ENCODE data around the gene CATSPER1.
"Not testable (repeated sequence)": the region's sequence is repeated elsewhere in the genome, so short reads cannot be mapped to it uniquely, and the experiment has no call there.

The CATSPER1 gene

DNA sequence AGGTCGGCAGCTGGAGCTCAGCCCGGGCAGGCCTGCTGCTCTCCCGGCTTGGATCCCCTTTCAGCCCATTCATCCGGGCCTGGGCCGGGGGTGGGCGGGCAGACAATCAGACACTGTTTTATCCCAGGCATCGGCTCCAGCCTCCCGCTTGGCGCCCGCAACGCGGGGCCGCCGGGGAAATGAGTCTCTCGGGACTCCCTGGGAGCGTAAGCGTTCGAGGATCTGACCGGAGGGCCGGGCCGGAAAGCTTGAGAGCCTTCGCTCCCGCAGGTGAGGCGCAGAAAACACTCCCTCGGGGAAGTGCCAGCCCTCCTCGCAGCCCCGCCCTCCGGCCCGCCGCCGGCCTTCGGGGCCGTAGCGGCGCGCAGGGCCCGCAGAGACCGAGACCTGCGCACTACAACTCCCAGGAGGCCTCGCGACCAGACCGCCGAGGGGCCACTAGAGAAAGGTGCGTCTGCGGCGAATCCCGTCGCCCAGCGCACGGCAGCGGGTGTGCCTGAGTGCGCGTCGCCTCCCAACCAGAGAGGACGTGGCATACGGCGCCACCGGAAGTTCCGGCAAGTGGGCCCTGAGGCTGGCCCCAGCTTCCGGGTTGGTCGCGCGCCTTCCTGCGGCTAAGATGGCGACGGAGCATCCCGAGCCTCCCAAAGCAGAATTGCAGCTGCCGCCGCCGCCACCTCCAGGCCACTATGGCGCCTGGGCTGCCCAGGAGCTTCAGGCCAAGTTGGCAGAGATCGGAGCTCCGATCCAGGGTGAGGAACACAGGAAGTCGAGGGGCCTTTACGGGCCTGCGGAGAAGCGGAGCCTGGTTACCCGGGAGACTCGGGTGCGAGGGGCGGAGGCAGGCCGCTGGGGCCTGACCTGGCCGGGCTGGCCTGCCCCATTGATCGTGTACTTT lies 25.7 kb upstream of the CATSPER1 start, which contains the start of gene SF3B2:
Gene SF3B2, plus strand, starts transcription at position 599 of the 898 bp plus-strand sequence. Its CDS starts 21 bp downstream, at position 620.
- peak; percentile 93 for DNase-seq (ENCODE audit: low read depth)

DNA sequence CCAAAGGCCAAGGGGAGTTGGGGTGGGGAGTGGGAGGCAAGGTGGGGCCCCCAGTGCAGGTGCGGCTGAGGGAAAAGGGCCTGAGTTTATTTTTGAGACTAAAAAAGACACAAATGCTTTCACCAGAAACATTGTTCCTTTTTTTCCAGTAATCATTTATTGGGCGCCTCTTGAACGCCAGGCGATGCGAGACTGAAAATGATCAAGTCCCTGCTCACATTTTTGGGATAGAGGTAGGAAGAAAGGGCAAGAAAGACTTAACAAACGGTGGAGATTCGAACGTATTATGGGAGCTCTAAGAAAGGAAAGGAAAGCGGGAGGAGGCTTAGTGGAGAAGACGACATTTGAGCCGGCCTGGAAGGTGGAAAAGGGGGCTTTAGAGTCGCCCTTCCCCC lies 25.1 kb upstream of the CATSPER1 start:
- no peak for DNase-seq (ENCODE audit: low read depth)

DNA sequence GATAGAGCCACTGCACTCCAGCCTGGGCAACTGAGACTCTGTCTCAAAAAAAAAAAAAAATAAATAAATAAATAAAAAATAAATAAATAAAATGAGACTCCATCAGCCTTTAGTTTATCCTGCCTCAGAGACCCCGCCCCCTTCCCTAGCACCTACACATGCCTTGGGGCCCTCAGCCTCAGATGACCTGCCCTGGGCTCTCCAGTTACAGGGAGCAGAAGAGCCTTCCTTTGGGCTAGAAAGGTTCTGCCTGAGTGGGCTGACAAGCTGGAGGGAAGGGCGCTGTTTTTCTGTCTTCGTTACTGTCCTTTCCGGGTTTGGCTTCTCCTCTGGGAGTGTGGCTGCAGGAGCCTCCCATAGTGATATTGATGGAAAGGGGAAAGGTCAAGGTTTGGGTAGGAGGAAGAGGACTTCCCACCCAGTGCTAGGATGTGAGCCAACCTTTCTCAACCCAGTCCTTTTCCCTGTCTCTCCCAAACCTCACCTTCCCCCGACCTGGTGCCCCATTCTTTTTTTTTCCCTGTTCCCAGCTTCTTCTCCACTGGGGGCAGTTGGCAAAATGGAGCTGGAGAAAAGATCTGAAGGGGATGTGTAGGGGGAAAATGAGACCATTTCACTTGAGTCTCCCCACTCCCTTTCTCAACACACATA lies 24.4 kb upstream of the CATSPER1 start:
- DNase-seq (ENCODE audit: low read depth), result no peak

DNA sequence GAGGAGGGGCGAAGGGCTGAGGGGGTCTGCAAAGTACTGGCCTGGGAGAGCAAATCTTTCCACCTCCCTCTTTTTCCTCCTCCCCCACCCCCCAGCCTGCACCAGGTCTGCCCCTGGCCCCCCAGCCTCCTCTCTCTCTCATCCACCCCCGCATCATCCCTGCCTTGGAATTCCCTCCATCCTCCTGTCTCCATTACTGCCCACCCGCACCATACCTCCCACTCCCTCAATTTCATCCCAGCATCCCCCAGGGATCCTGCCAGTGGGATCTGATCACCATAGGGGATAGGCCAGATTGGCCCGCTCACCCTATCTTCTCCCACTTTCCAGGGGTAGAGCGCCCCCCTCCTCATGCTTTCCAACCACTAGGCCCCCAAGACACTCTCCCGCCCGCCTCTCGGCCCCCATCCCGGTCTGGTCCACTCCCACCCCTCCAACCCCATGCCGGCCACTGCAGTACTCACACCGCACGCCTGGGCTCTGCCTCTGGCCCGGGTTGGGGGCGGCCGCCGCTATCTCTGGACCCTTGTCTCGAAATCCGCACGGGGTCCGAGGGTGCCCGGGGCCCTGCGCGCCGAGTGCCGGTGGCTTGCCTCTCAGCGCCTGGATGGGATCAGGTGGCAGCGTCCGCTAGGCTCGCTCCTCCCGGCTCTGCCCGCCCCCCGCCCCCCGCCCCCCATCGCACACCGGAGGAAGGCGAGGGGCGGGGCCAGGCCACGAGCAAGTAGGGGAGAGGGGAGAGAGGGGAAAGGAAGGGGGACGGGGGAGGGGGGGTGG lies 22.5 kb upstream of the CATSPER1 start, which contains the start of gene GAL3ST3:
Gene GAL3ST3, minus strand, starts transcription at position 615 of the 777 bp plus-strand sequence. CDS start 3,746 bp downstream, outside the sequence.
- DNase-seq (ENCODE audit: low read depth), result no peak

DNA sequence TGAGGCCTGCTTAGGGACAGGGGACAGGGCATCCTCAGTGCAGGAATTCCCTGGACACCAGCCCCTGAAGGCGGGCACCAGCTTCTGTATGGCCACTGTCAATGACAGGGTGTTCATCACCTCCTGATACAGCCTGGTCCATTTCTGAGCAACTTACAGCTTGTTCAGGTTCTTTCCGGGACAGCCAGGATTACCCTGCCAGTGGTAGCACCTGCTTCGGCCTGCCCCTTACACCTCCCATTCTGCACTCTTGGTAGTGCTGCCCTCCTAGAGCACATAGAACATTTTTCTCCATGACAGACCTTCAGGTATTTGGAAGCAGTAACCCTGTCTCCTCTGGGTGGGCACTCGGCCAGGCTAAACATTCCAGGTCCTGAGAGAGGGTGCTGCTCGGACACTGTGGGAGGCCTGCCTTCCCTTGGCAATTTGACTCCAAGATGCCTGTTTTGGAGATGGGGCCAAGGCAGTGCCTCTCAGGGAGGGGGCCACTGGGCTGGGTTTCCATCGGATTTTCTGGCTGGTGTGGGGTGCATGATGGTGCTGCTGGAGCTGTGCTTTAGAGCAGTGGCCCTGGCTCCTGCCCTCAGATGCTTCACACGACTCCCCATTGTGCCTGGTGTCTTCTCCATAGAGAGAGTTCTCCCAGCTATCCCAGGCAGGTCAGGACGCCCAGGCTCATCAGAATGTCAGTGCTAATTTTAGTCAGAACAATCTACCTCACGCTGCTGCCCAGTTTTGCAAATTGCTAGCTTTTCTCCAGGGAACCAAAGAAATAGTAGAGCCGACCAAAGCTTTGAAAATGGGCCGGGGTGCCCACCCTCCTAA lies 21.5 kb upstream of the CATSPER1 start:
- no peak for DNase-seq (ENCODE audit: low read depth)

DNA sequence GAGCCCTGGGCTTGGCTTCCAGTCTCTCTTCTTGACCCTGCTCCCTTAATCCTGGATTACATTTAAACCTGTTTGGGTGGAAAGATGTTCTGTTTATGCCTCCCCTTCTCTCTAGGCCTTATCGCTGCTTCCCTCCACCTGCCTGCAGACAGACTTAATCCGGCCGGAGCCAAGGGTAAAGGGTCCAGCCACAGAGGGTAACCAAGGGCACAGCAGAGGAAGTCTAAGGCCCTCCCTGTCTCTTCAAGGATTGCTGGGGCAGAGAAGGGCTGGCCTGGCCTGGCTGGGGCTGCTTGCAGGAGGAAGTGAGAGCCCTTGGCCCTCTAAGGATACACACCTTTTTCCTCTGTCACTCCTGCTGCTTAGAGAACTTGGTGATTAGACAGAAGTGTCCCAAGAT lies 20.6 kb upstream of the CATSPER1 start:
- no peak for DNase-seq (ENCODE audit: low read depth)

DNA sequence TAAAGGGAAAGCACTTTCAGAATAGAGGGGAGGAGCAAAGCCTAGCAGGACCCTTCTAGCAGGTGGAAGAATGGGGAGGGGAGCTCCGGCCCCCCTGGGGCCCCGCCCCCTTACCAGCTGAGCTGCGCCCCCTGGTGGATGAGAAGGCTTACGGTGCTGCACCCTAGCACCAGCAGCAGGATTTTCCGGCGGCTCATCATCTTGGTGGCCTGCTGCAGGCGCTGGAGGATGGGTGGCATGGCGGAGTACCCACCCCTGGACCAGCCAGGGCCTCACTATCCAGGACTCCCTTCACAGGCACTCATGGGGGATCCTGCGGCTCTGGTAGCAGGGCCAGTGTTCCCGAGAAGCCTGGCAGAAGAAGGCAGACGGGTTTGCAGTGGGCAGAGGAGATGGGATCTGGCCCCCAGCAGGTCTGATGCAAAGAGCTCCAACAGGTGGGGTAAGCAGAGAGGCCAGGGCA lies 18.9 kb upstream of the CATSPER1 start:
- no peak for DNase-seq (ENCODE audit: low read depth)

DNA sequence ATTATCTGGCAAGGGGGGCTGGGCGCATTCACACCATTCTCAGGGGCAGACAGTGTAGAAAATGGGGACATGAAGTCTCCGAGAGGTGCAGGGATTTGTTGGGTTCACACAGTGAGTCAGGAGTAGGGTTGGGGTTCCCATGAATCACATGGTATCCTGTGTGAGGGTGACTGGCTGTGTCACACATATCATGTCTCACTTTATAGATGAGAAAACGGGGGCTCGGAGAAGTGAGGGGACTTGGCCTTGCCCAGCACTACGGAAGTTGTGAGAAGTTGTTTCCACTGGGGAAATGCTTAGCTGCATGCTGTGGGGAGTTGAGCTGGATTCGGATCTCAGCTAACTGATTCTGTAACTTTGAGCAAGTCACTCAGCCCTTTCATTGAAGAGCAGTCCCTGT lies 18.5 kb upstream of the CATSPER1 start:
- DNase-seq (ENCODE audit: low read depth), result no peak

DNA sequence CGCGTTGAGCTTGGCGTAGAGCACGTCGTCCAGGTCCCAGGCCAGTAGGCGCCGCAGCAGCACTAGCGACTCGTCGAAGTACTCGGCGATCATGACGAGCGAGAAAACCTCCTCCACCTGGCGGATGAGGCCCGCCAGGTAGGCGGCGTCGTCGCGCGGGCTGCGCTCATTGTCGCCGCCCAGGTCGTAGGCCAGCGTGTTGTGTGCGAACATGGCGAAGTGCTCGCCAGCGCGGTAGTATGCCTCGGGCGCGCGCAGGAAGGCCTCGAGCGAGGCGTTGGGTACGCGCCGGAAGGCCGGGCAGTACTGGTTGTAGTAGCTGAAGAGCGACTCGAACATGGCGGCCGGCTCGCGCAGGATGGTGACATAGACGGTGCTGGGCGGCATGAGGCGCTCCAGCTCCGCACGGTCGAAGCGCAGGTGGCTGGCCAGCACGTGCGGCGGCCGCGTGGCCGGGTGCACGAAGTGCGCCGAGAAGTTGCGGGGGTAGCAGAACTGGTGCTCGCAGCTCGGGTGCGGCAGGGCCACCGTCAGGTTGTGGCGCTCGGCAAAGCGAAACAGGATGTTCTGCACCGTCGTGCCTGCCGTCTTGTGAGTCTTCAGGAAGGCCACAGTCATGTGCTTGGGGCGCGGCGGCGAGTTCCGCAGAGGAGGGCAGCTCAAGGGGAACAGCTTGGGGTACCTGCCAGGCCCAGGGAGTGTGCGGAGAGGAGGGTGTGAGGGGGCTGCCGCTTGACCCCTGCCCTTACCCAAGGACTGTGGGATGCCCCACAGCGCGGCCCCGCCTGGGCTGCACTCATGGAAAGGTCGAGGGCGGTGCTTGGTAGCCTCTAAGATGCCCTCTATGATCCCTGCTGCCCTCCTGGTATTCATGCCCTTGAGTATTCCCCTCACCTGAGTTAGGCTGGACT lies 17.0 kb upstream of the CATSPER1 start:
- no peak for DNase-seq (ENCODE audit: low read depth)

DNA sequence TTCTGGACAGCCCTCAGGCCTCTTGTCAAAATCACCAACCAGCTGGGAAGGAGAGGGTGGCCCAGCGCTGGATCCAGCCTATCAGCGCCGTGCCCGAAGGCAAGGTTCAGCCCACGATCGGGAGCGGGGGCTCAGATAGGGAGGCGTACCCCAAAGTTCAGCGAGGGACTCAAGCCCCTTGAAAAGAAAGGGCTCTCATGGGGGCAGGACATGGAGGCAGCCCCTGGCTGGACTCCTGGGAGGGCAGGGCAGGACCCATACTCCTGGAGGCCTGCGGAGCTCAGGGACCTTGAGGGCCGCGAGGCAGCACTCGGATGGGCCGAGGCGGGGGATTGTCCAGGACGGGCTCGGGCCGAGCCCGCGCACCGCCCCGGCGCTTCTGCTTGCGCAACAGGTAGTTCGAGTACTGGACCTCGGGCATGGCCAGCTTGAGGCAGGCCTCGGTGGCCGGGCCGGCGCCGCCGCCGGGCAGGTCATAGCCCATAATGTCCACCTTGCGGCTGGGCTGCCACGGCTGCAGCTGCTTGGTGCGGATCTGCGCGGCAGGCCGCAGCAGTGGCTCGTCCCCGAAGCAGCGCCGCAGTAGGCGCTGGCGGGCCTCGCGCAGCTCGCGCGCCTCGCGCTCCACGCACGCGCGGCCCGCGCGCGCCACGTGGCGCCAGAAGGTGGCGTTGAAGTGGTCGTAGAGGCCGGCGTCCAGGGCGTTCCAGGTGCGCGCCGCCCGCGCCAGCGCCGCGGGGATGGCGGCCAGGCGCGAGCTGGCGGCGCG lies 16.1 kb upstream of the CATSPER1 start:
- no peak for DNase-seq (ENCODE audit: low read depth)

DNA sequence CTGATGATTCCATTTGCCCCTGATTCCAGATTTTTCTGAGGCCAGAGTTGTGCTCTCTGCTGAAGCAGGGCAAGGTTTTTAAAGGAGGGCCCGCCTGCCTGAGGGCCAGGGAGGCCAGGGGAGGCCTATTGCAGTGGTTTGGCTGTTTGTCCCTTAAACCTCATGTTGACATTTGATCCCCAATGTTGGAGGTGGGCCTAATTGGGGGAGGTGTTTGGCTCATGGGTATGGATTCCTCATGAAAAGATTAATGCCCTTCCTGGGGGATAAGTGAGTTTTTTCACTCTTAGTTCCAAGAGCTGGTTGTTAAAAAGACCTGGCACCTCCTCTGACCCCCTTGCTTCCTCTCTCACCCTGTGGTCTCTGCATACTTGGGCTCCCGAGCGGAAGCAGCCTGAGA lies 13.5 kb upstream of the CATSPER1 start:
- DNase-seq (ENCODE audit: low read depth), result no peak

DNA sequence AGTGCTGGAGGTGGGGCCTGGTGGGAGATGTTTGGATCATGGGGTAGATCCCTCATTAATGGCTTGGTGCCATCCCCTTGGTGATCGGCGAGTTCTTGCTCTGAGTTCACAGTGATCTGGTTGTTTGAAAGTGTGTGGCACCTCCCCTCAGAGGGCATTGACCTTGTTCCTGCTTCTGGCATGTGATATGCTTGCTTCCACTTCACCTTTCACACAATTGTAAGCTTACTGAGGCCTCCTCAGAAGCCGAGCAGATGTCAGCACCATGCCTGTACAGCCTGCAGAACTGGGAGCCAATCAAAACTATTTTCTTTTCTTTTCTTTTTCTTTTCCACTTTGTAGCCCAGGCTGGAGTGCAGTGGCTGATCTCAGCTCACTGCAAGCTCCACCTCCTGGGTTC lies 11.0 kb upstream of the CATSPER1 start:
- no peak for DNase-seq (ENCODE audit: low read depth)

DNA sequence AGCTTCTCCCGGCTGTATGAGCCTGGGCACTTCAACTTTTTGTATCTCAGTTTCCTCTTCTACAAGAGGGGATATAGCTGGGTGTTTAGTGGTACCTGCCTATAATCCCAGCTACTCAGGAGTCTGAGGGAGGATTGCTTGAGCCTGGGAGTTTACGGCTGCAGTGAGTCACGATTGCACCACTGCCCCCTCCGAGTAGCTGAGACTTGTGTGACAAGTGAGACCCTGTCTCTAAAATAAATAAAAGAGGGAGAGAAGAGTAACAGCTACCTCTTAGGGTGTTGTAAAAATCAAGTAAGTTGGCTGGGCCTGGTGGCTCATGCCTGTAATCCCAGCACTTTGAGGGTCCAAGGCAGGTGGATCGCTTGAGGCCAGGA lies 10.0 kb upstream of the CATSPER1 start:
- no peak for DNase-seq (ENCODE audit: low read depth)

DNA sequence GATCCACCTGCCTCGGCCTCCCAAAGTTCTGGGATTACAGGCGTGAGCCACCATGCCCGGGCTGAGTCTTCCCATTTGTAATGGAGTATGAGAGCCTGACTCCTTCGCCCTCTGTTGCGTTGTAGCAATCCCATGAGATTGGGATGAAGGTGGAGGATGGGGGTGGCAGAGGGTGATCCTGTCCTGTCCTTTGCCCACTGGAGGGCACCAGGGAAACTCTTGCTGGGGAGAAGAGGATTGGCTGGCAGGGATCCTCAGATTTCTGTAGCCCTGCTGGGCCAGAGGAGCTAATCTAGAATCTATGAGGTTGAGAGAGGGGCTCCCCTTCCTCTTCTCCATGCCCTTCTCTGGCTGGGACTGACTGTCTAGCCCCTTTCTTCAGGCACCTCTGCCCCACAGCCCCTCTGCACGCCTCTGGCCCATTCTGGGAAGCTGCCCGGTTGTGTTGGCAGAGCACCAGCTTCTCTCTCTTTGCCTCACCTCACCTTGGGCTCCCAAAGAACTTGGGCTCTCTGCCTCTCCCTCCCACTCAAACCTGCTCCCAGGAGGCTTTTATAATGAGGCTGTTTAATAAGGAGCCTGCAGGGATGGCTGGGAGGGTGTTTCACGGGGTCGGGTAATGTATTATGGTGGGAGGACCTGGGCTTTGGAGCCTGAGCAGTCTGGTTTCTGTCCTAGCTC lies 9.5 kb upstream of the CATSPER1 start:
- DNase-seq (ENCODE audit: low read depth), result no peak

DNA sequence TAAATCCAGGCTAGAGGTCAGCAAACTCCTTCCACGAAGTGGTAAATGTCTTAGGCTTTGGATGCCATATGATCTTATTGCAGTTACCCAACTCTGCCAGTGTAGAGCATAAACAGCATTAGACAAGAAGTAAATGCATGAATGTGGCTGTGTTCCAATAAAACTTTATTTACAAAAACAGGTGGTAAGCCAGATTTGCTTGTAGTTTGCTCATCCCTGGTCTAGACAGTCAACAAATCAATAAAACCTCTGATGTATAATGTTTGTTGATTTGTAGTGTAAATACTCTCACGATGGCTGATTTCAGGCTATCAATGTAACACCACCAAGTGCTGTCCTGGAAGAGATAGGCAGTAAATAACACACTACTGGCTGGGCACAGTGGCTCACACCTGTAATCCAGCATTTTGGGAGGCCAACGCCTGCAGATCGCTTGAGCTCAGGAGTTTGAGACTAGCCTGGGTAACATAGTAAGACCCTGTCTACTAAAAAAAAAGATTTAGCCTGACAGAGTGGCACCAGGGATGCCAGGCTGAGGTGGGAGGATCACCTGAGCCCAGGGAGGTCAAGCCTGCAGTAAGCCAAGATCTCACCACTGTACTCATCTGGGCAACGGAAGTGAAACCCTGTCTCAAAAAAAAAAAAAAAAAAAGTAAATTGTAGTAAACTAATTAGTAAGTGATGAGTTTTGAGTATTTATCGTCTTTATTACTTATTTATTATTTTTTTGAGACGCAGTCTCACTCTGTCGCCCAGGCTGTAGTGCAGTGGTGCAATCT lies 6.9 kb upstream of the CATSPER1 start:
- DNase-seq (ENCODE audit: low read depth), result no peak

DNA sequence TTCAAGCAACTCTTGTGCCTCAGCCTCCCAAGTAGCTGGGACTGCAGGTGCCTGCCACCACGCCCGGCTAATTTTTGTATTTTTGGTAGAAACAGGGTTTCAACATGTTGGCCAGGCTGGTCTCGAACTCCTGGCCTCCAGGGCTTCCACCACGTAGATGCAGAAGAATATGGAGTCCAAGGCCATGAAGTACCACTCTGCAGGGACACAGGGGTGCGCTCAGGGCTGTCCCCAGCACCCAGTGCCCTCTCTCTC lies 3.2 kb downstream of the CATSPER1 start:
- not testable (repeated sequence) for DNase-seq (ENCODE audit: low read depth)

DNA sequence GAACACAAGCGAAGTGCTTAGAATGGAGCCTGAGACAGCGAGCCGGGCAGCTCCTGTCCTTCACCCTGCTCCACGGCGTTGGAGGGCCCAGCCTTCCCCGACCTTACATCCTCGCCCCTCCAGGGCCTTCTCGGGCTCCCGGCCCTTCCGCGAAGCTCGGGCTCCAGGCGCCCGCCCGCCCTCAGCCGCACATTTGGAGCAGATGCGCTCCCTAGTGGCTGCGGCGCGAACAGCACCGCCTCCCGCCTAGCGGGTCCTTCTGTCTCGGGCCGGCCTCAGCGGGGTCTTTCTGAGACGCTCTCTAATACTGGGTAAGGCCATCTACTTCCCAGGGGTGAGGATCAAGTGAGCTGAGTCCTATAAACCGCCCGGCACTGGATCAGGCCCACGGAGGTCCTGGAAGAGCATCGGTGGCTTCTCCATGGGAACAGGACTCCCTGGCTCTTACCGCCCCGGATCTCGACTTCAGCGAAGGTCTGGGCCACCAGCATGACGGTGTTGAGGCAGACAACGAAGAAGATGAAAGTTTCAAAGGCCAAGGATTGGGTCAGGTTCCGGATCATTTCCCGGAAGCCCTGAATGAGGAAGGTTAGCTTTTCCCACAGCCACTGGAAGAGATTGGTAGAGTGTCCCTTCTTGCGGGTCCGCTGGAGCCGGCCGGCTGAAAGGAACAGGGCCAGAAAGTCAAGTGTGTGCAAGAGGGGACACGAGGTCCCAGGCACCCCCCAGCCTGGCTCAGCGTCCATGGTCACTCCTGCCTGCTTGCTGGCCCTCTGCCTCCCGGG lies 3.7 kb downstream of the CATSPER1 start:
- no peak for DNase-seq (ENCODE audit: low read depth)

All from HS-27A (cell line).